Amniotic stem cell (primary cell): ENCODE measurements around the gene BLZF1.
A peak's percentile ranks its signal among the peaks of the same experiment; 100 is the strongest.
"Not testable (repeated sequence)": the region's sequence is repeated elsewhere in the genome, so short reads cannot be mapped to it uniquely, and the experiment has no call there.

ENCODE experiments used
- DNase-seq: peaks from one replicate; lab custom pipeline; 2025; lab: John Stamatoyannopoulos, UW

The BLZF1 gene

GRCh38 chr1:169361281-169361680, 6.7 kb upstream of the BLZF1 start:
- no peak for DNase-seq

GRCh38 chr1:169363046-169363730, 4.8 kb upstream of the BLZF1 start:
- DNase-seq = peak; percentile 53

- DNase-seq = no peak
Observed at GRCh38 chr1:169364948-169365347, 3.0 kb upstream of the BLZF1 start.

- no peak for DNase-seq
Observed at GRCh38 chr1:169367096-169367685, 804 bp upstream of the BLZF1 start.

- DNase-seq = no peak
Observed at GRCh38 chr1:169368406-169368769, 393 bp downstream of the BLZF1 start.

GRCh38 chr1:169371404-169371803, 3.4 kb downstream of the BLZF1 start:
- DNase-seq = no peak

- no peak for DNase-seq
Observed at GRCh38 chr1:169381162-169381561, 13.2 kb downstream of the BLZF1 start.

GRCh38 chr1:169383449-169383848, 15.5 kb downstream of the BLZF1 start:
- no peak for DNase-seq

- DNase-seq = no peak
Observed at GRCh38 chr1:169387399-169387798, 19.4 kb downstream of the BLZF1 start.

GRCh38 chr1:169390303-169390702, 22.3 kb downstream of the BLZF1 start:
- no peak for DNase-seq

- no peak for DNase-seq
Observed at GRCh38 chr1:169392406-169392805, 24.4 kb downstream of the BLZF1 start.

GRCh38 chr1:169395955-169396354, 28.0 kb downstream of the BLZF1 start:
- DNase-seq = no peak

- DNase-seq = not testable (repeated sequence)
Observed at GRCh38 chr1:169402578-169402977, 34.6 kb downstream of the BLZF1 start.

GRCh38 chr1:169408340-169408739, 40.3 kb downstream of the BLZF1 start:
- DNase-seq = not testable (repeated sequence)

GRCh38 chr1:169414952-169415351, 47.0 kb downstream of the BLZF1 start:
- no peak for DNase-seq

GRCh38 chr1:169421309-169421708, 53.3 kb downstream of the BLZF1 start:
- no peak for DNase-seq

- DNase-seq = no peak
Observed at GRCh38 chr1:169426174-169426705, 58.2 kb downstream of the BLZF1 start.

- no peak for DNase-seq
Observed at GRCh38 chr1:169427081-169427641, 59.2 kb downstream of the BLZF1 start, which contains the start of gene CCDC181. CCDC181 (minus strand) TSS chr1:169427474; CDS start chr1:169424927, 2,547 bp downstream.
